ENCODE results near the gene GSTA4.
"Not testable (repeated sequence)": the region's sequence is repeated elsewhere in the genome, so short reads cannot be mapped to it uniquely, and the experiment has no call there.

Gene GSTA4

GRCh38 chr6:52965380-52965779 lies 29.7 kb downstream of the GSTA4 start:
- Histone ChIP-seq H3K9ac (ENCODE audit: low read length) (no peak overlapping the region), H3K9me3 (ENCODE audit: control insufficient read depth, low read length) (no peaks in the 10 kb centered on the region), H3K36me3 (ENCODE audit: control insufficient read depth, insufficient read depth, low read length) (no peaks in the 10 kb centered on the region), H3K4me1 (ENCODE audit: control insufficient read depth, insufficient read depth, low read length) (peaks cover 15% of the 10 kb centered on the region), H3K4me3 (ENCODE audit: low read length) (no peak overlapping the region), H3K27me3 (ENCODE audit: control insufficient read depth, insufficient read depth, low read length) (no peaks in the 10 kb centered on the region)

- H3K4me3 ChIP-seq (ENCODE audit: low read length): no peak overlapping the region
- H3K36me3 ChIP-seq (ENCODE audit: control insufficient read depth, insufficient read depth, low read length): no peaks in the 10 kb centered on the region
- H3K4me1 ChIP-seq (ENCODE audit: control insufficient read depth, insufficient read depth, low read length): peaks cover 4% of the 10 kb centered on the region
- H3K9me3 ChIP-seq (ENCODE audit: control insufficient read depth, low read length): no peaks in the 10 kb centered on the region
- no peak overlapping the region for H3K9ac ChIP-seq (ENCODE audit: low read length)
- no peaks in the 10 kb centered on the region for H3K27me3 ChIP-seq (ENCODE audit: control insufficient read depth, insufficient read depth, low read length)
These were observed 30.8 kb downstream of the GSTA4 start for GRCh38 chr6:52964318-52964717.

- no peaks in the 10 kb centered on the region for H3K27me3 ChIP-seq (ENCODE audit: control insufficient read depth, insufficient read depth, low read length)
- no peaks in the 10 kb centered on the region for H3K36me3 ChIP-seq (ENCODE audit: control insufficient read depth, insufficient read depth, low read length)
- no peak overlapping the region for H3K9ac ChIP-seq (ENCODE audit: low read length)
- no peak overlapping the region for H3K4me3 ChIP-seq (ENCODE audit: low read length)
- H3K9me3 ChIP-seq (ENCODE audit: control insufficient read depth, low read length): no peaks in the 10 kb centered on the region
- no peaks in the 10 kb centered on the region for H3K4me1 ChIP-seq (ENCODE audit: control insufficient read depth, insufficient read depth, low read length)
These were observed 32.4 kb downstream of the GSTA4 start for GRCh38 chr6:52962701-52963100.

- not testable (repeated sequence) for H3K9ac ChIP-seq (ENCODE audit: low read length); H3K27me3 ChIP-seq (ENCODE audit: control insufficient read depth, insufficient read depth, low read length); H3K9me3 ChIP-seq (ENCODE audit: control insufficient read depth, low read length); H3K4me3 ChIP-seq (ENCODE audit: low read length); H3K36me3 ChIP-seq (ENCODE audit: control insufficient read depth, insufficient read depth, low read length); H3K4me1 ChIP-seq (ENCODE audit: control insufficient read depth, insufficient read depth, low read length)
These were observed 34.1 kb downstream of the GSTA4 start for GRCh38 chr6:52961022-52961421.

GRCh38 chr6:52960211-52960610 lies 34.9 kb downstream of the GSTA4 start:
- not testable (repeated sequence) for H3K9ac ChIP-seq (ENCODE audit: low read length); H3K27me3 ChIP-seq (ENCODE audit: control insufficient read depth, insufficient read depth, low read length); H3K9me3 ChIP-seq (ENCODE audit: control insufficient read depth, low read length); H3K4me3 ChIP-seq (ENCODE audit: low read length); H3K4me1 ChIP-seq (ENCODE audit: control insufficient read depth, insufficient read depth, low read length); H3K36me3 ChIP-seq (ENCODE audit: control insufficient read depth, insufficient read depth, low read length)

- H3K9me3 ChIP-seq (ENCODE audit: control insufficient read depth, low read length): no peaks in the 10 kb centered on the region
- H3K4me3 ChIP-seq (ENCODE audit: low read length): no peak overlapping the region
- H3K9ac ChIP-seq (ENCODE audit: low read length): no peak overlapping the region
- H3K36me3 ChIP-seq (ENCODE audit: control insufficient read depth, insufficient read depth, low read length): no peaks in the 10 kb centered on the region
- no peaks in the 10 kb centered on the region for H3K4me1 ChIP-seq (ENCODE audit: control insufficient read depth, insufficient read depth, low read length)
- H3K27me3 ChIP-seq (ENCODE audit: control insufficient read depth, insufficient read depth, low read length): no peaks in the 10 kb centered on the region
These were observed 36.4 kb downstream of the GSTA4 start for GRCh38 chr6:52958546-52959255.

- no peaks in the 10 kb centered on the region for H3K9me3 ChIP-seq (ENCODE audit: control insufficient read depth, low read length)
- H3K27me3 ChIP-seq (ENCODE audit: control insufficient read depth, insufficient read depth, low read length): no peaks in the 10 kb centered on the region
- H3K36me3 ChIP-seq (ENCODE audit: control insufficient read depth, insufficient read depth, low read length): no peaks in the 10 kb centered on the region
- no peak overlapping the region for H3K4me3 ChIP-seq (ENCODE audit: low read length)
- no peak overlapping the region for H3K9ac ChIP-seq (ENCODE audit: low read length)
- no peaks in the 10 kb centered on the region for H3K4me1 ChIP-seq (ENCODE audit: control insufficient read depth, insufficient read depth, low read length)
These were observed 39.2 kb downstream of the GSTA4 start for GRCh38 chr6:52955871-52956270.

GRCh38 chr6:52953911-52954839 lies 40.9 kb downstream of the GSTA4 start:
- no peaks in the 10 kb centered on the region for H3K9me3 ChIP-seq (ENCODE audit: control insufficient read depth, low read length)
- no peaks in the 10 kb centered on the region for H3K4me1 ChIP-seq (ENCODE audit: control insufficient read depth, insufficient read depth, low read length)
- H3K9ac ChIP-seq (ENCODE audit: low read length): no peak overlapping the region
- no peak overlapping the region for H3K4me3 ChIP-seq (ENCODE audit: low read length)
- H3K27me3 ChIP-seq (ENCODE audit: control insufficient read depth, insufficient read depth, low read length): no peaks in the 10 kb centered on the region
- no peaks in the 10 kb centered on the region for H3K36me3 ChIP-seq (ENCODE audit: control insufficient read depth, insufficient read depth, low read length)

- no peaks in the 10 kb centered on the region for H3K27me3 ChIP-seq (ENCODE audit: control insufficient read depth, insufficient read depth, low read length)
- no peaks in the 10 kb centered on the region for H3K9me3 ChIP-seq (ENCODE audit: control insufficient read depth, low read length)
- no peak overlapping the region for H3K9ac ChIP-seq (ENCODE audit: low read length)
- no peak overlapping the region for H3K4me3 ChIP-seq (ENCODE audit: low read length)
- H3K4me1 ChIP-seq (ENCODE audit: control insufficient read depth, insufficient read depth, low read length): no peaks in the 10 kb centered on the region
- H3K36me3 ChIP-seq (ENCODE audit: control insufficient read depth, insufficient read depth, low read length): no peaks in the 10 kb centered on the region
These were observed 48.8 kb downstream of the GSTA4 start for GRCh38 chr6:52946306-52946705.

- H3K27me3 ChIP-seq (ENCODE audit: control insufficient read depth, insufficient read depth, low read length); H3K4me3 ChIP-seq (ENCODE audit: low read length); H3K4me1 ChIP-seq (ENCODE audit: control insufficient read depth, insufficient read depth, low read length); H3K9ac ChIP-seq (ENCODE audit: low read length); H3K36me3 ChIP-seq (ENCODE audit: control insufficient read depth, insufficient read depth, low read length); H3K9me3 ChIP-seq (ENCODE audit: control insufficient read depth, low read length): not testable (repeated sequence)
These were observed 52.3 kb downstream of the GSTA4 start for GRCh38 chr6:52942821-52943220.

- Histone ChIP-seq H3K27me3 (ENCODE audit: control insufficient read depth, insufficient read depth, low read length) (no peaks in the 10 kb centered on the region), H3K4me3 (ENCODE audit: low read length) (no peak overlapping the region), H3K36me3 (ENCODE audit: control insufficient read depth, insufficient read depth, low read length) (no peaks in the 10 kb centered on the region), H3K4me1 (ENCODE audit: control insufficient read depth, insufficient read depth, low read length) (no peaks in the 10 kb centered on the region), H3K9ac (ENCODE audit: low read length) (no peak overlapping the region), H3K9me3 (ENCODE audit: control insufficient read depth, low read length) (no peaks in the 10 kb centered on the region)
These were observed 52.9 kb downstream of the GSTA4 start for GRCh38 chr6:52942221-52942620.

- H3K9ac ChIP-seq (ENCODE audit: low read length): no peak overlapping the region
- H3K9me3 ChIP-seq (ENCODE audit: control insufficient read depth, low read length): no peaks in the 10 kb centered on the region
- H3K4me3 ChIP-seq (ENCODE audit: low read length): no peak overlapping the region
- H3K27me3 ChIP-seq (ENCODE audit: control insufficient read depth, insufficient read depth, low read length): no peaks in the 10 kb centered on the region
- H3K36me3 ChIP-seq (ENCODE audit: control insufficient read depth, insufficient read depth, low read length): no peaks in the 10 kb centered on the region
- no peaks in the 10 kb centered on the region for H3K4me1 ChIP-seq (ENCODE audit: control insufficient read depth, insufficient read depth, low read length)
These were observed 57.2 kb downstream of the GSTA4 start for GRCh38 chr6:52937908-52938307.

All from mucosa of stomach (tissue), 1 donor.